ENCODE measurements around the gene PRM2. TPM values are rescaled to one million over a fixed set of nuclear protein-coding genes. Genes with fewer than 3 reads are reported as not detected.

Gene PRM2
- polyA plus RNA-seq, 1 of the 3 experiments (the other 2 are of a cell fraction), result not detected

DNA sequence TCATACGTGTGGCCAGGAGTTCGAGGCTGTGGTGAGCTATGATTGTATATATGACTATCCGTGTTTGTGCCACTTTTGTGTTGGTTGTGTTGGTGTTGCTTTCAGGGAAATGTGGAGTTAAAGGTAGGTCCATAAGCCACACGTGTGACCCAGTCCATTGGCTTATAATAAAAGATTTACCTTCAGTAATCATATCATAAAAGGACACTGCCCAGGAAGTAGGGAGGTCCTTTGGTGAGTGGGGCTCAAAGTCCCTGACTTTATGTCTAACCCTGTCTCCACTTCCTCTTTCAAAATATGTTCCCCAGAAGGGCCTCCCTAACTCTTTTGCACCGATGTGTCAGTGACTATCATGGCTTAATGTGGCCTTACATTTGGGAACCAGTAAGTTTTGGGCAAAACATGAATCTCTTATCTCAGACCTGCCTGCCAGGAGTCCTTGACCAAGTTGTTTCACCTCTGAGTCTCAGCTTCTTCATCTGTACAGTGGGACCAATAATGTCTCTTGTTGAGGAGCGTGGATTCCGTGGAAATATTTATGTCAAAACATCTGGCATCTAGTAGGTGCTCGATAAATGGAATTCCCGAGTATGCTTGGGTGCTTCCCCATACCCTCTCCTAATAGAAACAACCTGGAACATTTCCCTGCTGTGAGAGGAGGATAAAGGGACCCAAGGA lies 12.0 kb downstream of the PRM2 start:
- H3K9me2 ChIP-seq, result no peaks in the 10 kb centered on the region
- no peaks in the 10 kb centered on the region for H3K36me3 ChIP-seq (replicated peaks in 1 of 2; ENCODE audit: control insufficient read depth in 1 of 2, insufficient read depth in 2 of 2, low read length in 1 of 2)
- H3K4me2 ChIP-seq, result no peak overlapping the region
- no peaks in the 10 kb centered on the region for H4K20me1 ChIP-seq (ENCODE audit: insufficient read depth)
- POLR2A ChIA-PET, result no interaction called here
- peaks cover 0 to 1% of the 10 kb centered on the region in 2 experiments; a peak in 1 of 4 replicates for H3K4me1 ChIP-seq (ENCODE audit: control insufficient read depth in 1 of 2, insufficient read depth in 2 of 2, low read depth in 1 of 2, low read length in 1 of 2)
- no peaks in the 10 kb centered on the region for H3F3A ChIP-seq (replicated peaks; ENCODE audit: insufficient read depth)
- CTCF ChIA-PET, result interaction anchor here (0.6 to 14.4 kb wide), 4 partner anchors 9 to 296 kb away, joined by 3 to 318 read pairs (median 4); no protein-coding TSS in a partner anchor
- no peak overlapping the region for H3K4me3 ChIP-seq (ENCODE audit: low read depth in 2 of 2, low read length in 1 of 2)
- no peak for DNase-seq
- H3K9ac ChIP-seq, result no peak overlapping the region
- H3K27me3 ChIP-seq (ENCODE audit: insufficient read depth), result no peaks in the 10 kb centered on the region; the same call in 1 of the 2 replicates
- 58% methylated on average over 8 of the region's 9 CpGs for WGBS (ENCODE audit: low lambda C conversion rate)
- no peaks in the 10 kb centered on the region for H3K9me3 ChIP-seq
- H3K27ac ChIP-seq (ENCODE audit: low read depth in 2 of 2, low read length in 1 of 2), result no peak overlapping the region
- TF ChIP-seq, protein P1, sequence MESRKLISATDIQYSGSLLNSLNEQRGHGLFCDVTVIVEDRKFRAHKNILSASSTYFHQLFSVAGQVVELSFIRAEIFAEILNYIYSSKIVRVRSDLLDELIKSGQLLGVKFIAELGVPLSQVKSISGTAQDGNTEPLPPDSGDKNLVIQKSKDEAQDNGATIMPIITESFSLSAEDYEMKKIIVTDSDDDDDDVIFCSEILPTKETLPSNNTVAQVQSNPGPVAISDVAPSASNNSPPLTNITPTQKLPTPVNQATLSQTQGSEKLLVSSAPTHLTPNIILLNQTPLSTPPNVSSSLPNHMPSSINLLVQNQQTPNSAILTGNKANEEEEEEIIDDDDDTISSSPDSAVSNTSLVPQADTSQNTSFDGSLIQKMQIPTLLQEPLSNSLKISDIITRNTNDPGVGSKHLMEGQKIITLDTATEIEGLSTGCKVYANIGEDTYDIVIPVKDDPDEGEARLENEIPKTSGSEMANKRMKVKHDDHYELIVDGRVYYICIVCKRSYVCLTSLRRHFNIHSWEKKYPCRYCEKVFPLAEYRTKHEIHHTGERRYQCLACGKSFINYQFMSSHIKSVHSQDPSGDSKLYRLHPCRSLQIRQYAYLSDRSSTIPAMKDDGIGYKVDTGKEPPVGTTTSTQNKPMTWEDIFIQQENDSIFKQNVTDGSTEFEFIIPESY (IDR thresholded peaks at IDR 0.05; ENCODE audit: borderline replicate concordance, low read depth), result no peak
- TF ChIP-seq GABPA (IDR thresholded peaks at IDR 0.05; ENCODE audit: low read depth) (no peak), NFIC (IDR thresholded peaks at IDR 0.05; ENCODE audit: borderline replicate concordance) (no peak), EP300 (IDR thresholded peaks at IDR 0.05; ENCODE audit: borderline replicate concordance in 1 of 2, low read depth in 1 of 2, low read length in 1 of 2) (no peak), FOSL2 (IDR thresholded peaks at IDR 0.05; ENCODE audit: borderline replicate concordance, low read depth) (no peak), MXI1 (IDR thresholded peaks at IDR 0.05; ENCODE audit: low read depth, low read length) (no peak), JUND (IDR thresholded peaks at IDR 0.05) (no peak), SIN3A (IDR thresholded peaks at IDR 0.05; ENCODE audit: borderline replicate concordance, low read depth, low read length) (no peak), EZH2phosphoT487 (IDR thresholded peaks at IDR 0.05; ENCODE audit: borderline replicate concordance, low read depth) (no peak), YY1 (IDR thresholded peaks at IDR 0.05; ENCODE audit: low read depth) (no peak), MEF2A (IDR thresholded peaks at IDR 0.05; ENCODE audit: borderline replicate concordance, low read depth) (no peak), RFX5 (IDR thresholded peaks at IDR 0.05; ENCODE audit: low read length) (no peak), GATA2 (CRISPR knock-in tag; IDR thresholded peaks at IDR 0.05) (no peak), FOXM1 (IDR thresholded peaks at IDR 0.05; ENCODE audit: low read depth) (no peak), TCF12 (IDR thresholded peaks at IDR 0.05) (no peak), CTCF (IDR thresholded peaks at IDR 0.05) (no peak)
- TF ChIP-seq, protein P2, sequence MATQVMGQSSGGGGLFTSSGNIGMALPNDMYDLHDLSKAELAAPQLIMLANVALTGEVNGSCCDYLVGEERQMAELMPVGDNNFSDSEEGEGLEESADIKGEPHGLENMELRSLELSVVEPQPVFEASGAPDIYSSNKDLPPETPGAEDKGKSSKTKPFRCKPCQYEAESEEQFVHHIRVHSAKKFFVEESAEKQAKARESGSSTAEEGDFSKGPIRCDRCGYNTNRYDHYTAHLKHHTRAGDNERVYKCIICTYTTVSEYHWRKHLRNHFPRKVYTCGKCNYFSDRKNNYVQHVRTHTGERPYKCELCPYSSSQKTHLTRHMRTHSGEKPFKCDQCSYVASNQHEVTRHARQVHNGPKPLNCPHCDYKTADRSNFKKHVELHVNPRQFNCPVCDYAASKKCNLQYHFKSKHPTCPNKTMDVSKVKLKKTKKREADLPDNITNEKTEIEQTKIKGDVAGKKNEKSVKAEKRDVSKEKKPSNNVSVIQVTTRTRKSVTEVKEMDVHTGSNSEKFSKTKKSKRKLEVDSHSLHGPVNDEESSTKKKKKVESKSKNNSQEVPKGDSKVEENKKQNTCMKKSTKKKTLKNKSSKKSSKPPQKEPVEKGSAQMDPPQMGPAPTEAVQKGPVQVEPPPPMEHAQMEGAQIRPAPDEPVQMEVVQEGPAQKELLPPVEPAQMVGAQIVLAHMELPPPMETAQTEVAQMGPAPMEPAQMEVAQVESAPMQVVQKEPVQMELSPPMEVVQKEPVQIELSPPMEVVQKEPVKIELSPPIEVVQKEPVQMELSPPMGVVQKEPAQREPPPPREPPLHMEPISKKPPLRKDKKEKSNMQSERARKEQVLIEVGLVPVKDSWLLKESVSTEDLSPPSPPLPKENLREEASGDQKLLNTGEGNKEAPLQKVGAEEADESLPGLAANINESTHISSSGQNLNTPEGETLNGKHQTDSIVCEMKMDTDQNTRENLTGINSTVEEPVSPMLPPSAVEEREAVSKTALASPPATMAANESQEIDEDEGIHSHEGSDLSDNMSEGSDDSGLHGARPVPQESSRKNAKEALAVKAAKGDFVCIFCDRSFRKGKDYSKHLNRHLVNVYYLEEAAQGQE (IDR thresholded peaks at IDR 0.05; ENCODE audit: low read depth, low read length), result no peak
- TF ChIP-seq, protein P3, sequence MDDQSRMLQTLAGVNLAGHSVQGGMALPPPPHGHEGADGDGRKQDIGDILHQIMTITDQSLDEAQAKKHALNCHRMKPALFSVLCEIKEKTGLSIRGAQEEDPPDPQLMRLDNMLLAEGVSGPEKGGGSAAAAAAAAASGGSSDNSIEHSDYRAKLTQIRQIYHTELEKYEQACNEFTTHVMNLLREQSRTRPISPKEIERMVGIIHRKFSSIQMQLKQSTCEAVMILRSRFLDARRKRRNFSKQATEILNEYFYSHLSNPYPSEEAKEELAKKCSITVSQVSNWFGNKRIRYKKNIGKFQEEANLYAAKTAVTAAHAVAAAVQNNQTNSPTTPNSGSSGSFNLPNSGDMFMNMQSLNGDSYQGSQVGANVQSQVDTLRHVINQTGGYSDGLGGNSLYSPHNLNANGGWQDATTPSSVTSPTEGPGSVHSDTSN (IDR thresholded peaks at IDR 0.05), result no peak
- H2AFZ ChIP-seq (ENCODE audit: low read depth), result no peak overlapping the region
- no peaks in the 10 kb centered on the region for H3K79me2 ChIP-seq (ENCODE audit: insufficient read depth)

Measured in SK-N-SH (cell line).